HG02840 (cell line): ENCODE data around the gene CPTP.

Experiments
- ATAC-seq: cut with Tn5 transposase; IDR thresholded peaks from one replicate; pipeline ENCODE4 v1.9.1; 2021; ENCODE audit warnings: mild to moderate bottlenecking, moderate library complexity, moderate number of reproducible peaks; ENCODE audit not compliant: unreplicated experiment, low FRiP score

CPTP gene

GRCh38 chr1:1317420-1317819 lies 7.2 kb upstream of the CPTP start:
- no peak for ATAC-seq

- ATAC-seq: no peak
These were observed 6.4 kb upstream of the CPTP start for GRCh38 chr1:1318131-1318652.

GRCh38 chr1:1318777-1319645 lies 5.6 kb upstream of the CPTP start:
- no peak for ATAC-seq

- ATAC-seq: no peak
These were observed 5.0 kb upstream of the CPTP start for GRCh38 chr1:1319646-1319941.

- no peak for ATAC-seq
These were observed 3.7 kb upstream of the CPTP start for GRCh38 chr1:1320666-1321448.

GRCh38 chr1:1321477-1321876 lies 3.1 kb upstream of the CPTP start:
- no peak for ATAC-seq

- no peak for ATAC-seq
These were observed 2.2 kb upstream of the CPTP start for GRCh38 chr1:1322418-1322817.

GRCh38 chr1:1322952-1323351 lies 1.6 kb upstream of the CPTP start:
- no peak for ATAC-seq

GRCh38 chr1:1324084-1324523 lies 498 bp upstream of the CPTP start:
- peak; percentile 28 for ATAC-seq

- ATAC-seq: no peak
These were observed 879 bp downstream of the CPTP start for GRCh38 chr1:1325288-1326074.

GRCh38 chr1:1326075-1326605 lies 1.5 kb downstream of the CPTP start:
- no peak for ATAC-seq

- no peak for ATAC-seq
These were observed 2.7 kb downstream of the CPTP start for GRCh38 chr1:1327291-1327690.

- no peak for ATAC-seq
These were observed 3.7 kb downstream of the CPTP start for GRCh38 chr1:1328254-1328653.

- ATAC-seq: no peak
These were observed 5.0 kb downstream of the CPTP start for GRCh38 chr1:1329304-1330210.

GRCh38 chr1:1330366-1331067 lies 5.9 kb downstream of the CPTP start:
- no peak for ATAC-seq

GRCh38 chr1:1331068-1331965 lies 6.7 kb downstream of the CPTP start, which contains the start of gene TAS1R3:
TSS of gene TAS1R3 (plus strand) at chr1:1331280. CDS start at chr1:1331346, 66 bp downstream.
- ATAC-seq: no peak

- ATAC-seq: no peak
These were observed 7.6 kb downstream of the CPTP start for GRCh38 chr1:1332031-1332755.
